DOHH2 (cell line): Measurements from ENCODE around the gene DCBLD2.

Experiments
- H3F3A ChIP-seq: fragments of 200-600 bp; sonication (generic), shearing (Covaris generic); 2 replicates; pipeline ENCODE4 v1.6.0; 2016; ENCODE audit warnings: antibody characterized with exemption, mild to moderate bottlenecking; ENCODE audit not compliant: control insufficient read depth, insufficient read depth
- H3K27ac ChIP-seq: fragments of 200-600 bp; sonication (generic); 2 replicates; pipeline ENCODE4 v1.5.1; 2014; ENCODE audit warnings: low read depth, mild to moderate bottlenecking, low read length, moderate library complexity
- H3K27me3 ChIP-seq: fragments of 200-600 bp; sonication (generic); 2 replicates; pipeline ENCODE4 v1.6.1; 2014; ENCODE audit warnings: mild to moderate bottlenecking, low read length, mixed read lengths; ENCODE audit not compliant: control insufficient read depth
- H3K36me3 ChIP-seq: fragments of 200-600 bp; sonication (generic); 2 replicates; pipeline ENCODE4 v1.6.1; 2014; ENCODE audit warnings: mild to moderate bottlenecking, low read length, moderate library complexity, mixed read lengths; ENCODE audit not compliant: control insufficient read depth
- H3K4me1 ChIP-seq: fragments of 200-600 bp; sonication (generic); 2 replicates; pipeline ENCODE4 v1.6.1; 2014; ENCODE audit warnings: mild to moderate bottlenecking, low read length, mixed read lengths; ENCODE audit not compliant: control insufficient read depth
- H3K4me2 ChIP-seq: fragments of 200-600 bp; sonication (generic); 2 replicates; pipeline ENCODE4 v1.6.0; 2014; ENCODE audit warnings: mild to moderate bottlenecking, low read length, moderate library complexity
- H3K4me3 ChIP-seq: fragments of 200-600 bp; sonication (generic); 2 replicates; pipeline ENCODE4 v1.5.1; 2014; ENCODE audit warnings: mild to moderate bottlenecking, low read length, mixed read lengths
- H3K79me2 ChIP-seq: fragments of 200-600 bp; sonication (generic); 2 replicates; pipeline ENCODE4 v1.6.1; 2014; ENCODE audit warnings: mild to moderate bottlenecking, low read length, mixed read lengths; ENCODE audit not compliant: control insufficient read depth
- H3K9me2 ChIP-seq: fragments of 200-600 bp; sonication (generic); replicated peaks from 2 replicates; pipeline ENCODE4 v1.6.1; 2014; ENCODE audit warnings: mild to moderate bottlenecking, low read length, mixed read lengths; ENCODE audit not compliant: control insufficient read depth
- H3K9me3 ChIP-seq: fragments of 200-600 bp; sonication (generic); 2 replicates; pipeline ENCODE4 v1.6.1; 2014; ENCODE audit warnings: antibody characterized with exemption, low read length, mixed read lengths; ENCODE audit not compliant: control insufficient read depth, insufficient read depth
- H4K20me1 ChIP-seq: fragments of 200-600 bp; sonication (generic); 2 replicates; pipeline ENCODE4 v1.6.0; 2014; ENCODE audit warnings: low read depth, mild to moderate bottlenecking, antibody characterized with exemption, low read length, moderate library complexity; ENCODE audit not compliant: control insufficient read depth, insufficient read depth
- EZH2phosphoT487 ChIP-seq: fragments of 200-600 bp; sonication (generic); IDR thresholded peaks from 2 replicates; pipeline ENCODE4 v1.6.1; 2017; ENCODE audit warnings: borderline replicate concordance, mild to moderate bottlenecking, antibody characterized with exemption, low read length, moderate library complexity, mixed read lengths
- TF ChIP-seq, protein P1 (sequence below): fragments of 200-600 bp; sonication (generic); IDR thresholded peaks from one replicate; pipeline ENCODE4 v1.5.1; 2014; ENCODE audit warnings: antibody characterized with exemption, mild to moderate bottlenecking, low read depth, low read length; ENCODE audit not compliant: poor library complexity, severe bottlenecking

Gene DCBLD2

GRCh38 chr3:98887684-98888083, 13.8 kb downstream of the DCBLD2 start:
- no peak overlapping the region for H3K27ac ChIP-seq
- H3K9me3 ChIP-seq = no peaks in the 10 kb centered on the region
- H3K4me2 ChIP-seq = no peak overlapping the region
- no peaks in the 10 kb centered on the region for H4K20me1 ChIP-seq
- no peaks in the 10 kb centered on the region for H3K4me1 ChIP-seq
- no peaks in the 10 kb centered on the region for H3F3A ChIP-seq
- no peak overlapping the region for H3K4me3 ChIP-seq
- no peaks in the 10 kb centered on the region for H3K27me3 ChIP-seq
- peaks cover 52% of the 10 kb centered on the region for H3K79me2 ChIP-seq
- no peaks in the 10 kb centered on the region for H3K9me2 ChIP-seq
- no peaks in the 10 kb centered on the region; the same call in 1 of the 2 replicates for H3K36me3 ChIP-seq
- no peak for TF ChIP-seq EZH2phosphoT487
- TF ChIP-seq, protein P1, sequence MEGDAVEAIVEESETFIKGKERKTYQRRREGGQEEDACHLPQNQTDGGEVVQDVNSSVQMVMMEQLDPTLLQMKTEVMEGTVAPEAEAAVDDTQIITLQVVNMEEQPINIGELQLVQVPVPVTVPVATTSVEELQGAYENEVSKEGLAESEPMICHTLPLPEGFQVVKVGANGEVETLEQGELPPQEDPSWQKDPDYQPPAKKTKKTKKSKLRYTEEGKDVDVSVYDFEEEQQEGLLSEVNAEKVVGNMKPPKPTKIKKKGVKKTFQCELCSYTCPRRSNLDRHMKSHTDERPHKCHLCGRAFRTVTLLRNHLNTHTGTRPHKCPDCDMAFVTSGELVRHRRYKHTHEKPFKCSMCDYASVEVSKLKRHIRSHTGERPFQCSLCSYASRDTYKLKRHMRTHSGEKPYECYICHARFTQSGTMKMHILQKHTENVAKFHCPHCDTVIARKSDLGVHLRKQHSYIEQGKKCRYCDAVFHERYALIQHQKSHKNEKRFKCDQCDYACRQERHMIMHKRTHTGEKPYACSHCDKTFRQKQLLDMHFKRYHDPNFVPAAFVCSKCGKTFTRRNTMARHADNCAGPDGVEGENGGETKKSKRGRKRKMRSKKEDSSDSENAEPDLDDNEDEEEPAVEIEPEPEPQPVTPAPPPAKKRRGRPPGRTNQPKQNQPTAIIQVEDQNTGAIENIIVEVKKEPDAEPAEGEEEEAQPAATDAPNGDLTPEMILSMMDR = no peak

GRCh38 chr3:98886525-98886924, 15.0 kb downstream of the DCBLD2 start:
- Histone ChIP-seq H3K27me3 (no peaks in the 10 kb centered on the region), H3K4me2 (no peak overlapping the region), H3K4me1 (no peaks in the 10 kb centered on the region), H3K9me3 (no peaks in the 10 kb centered on the region), H3K36me3 (no peaks in the 10 kb centered on the region), H3K27ac (no peak overlapping the region), H3K4me3 (no peak overlapping the region), H3F3A (no peaks in the 10 kb centered on the region), H3K79me2 (peaks cover 41% of the 10 kb centered on the region), H3K9me2 (no peaks in the 10 kb centered on the region), H4K20me1 (no peaks in the 10 kb centered on the region)
- no peak for TF ChIP-seq EZH2phosphoT487
- TF ChIP-seq, protein P1 = no peak

- Histone ChIP-seq H3K36me3 (no peaks in the 10 kb centered on the region), H3K9me2 (no peaks in the 10 kb centered on the region), H4K20me1 (no peaks in the 10 kb centered on the region), H3K27me3 (no peaks in the 10 kb centered on the region), H3K79me2 (peaks cover 36% of the 10 kb centered on the region), H3K4me1 (no peaks in the 10 kb centered on the region), H3K27ac (no peak overlapping the region), H3F3A (no peaks in the 10 kb centered on the region), H3K9me3 (no peaks in the 10 kb centered on the region), H3K4me2 (no peak overlapping the region), H3K4me3 (no peak overlapping the region)
- TF ChIP-seq EZH2phosphoT487 = no peak
- TF ChIP-seq, protein P1 = no peak
Measured at GRCh38 chr3:98885851-98886250, 15.6 kb downstream of the DCBLD2 start.
